CD4-positive, alpha-beta T cell treated with Interleukin-1 beta for 1 hour (primary cell): ENCODE measurements around the gene BMAL1.

Experiments
- DNase-seq, 2 donors: peaks; one replicate each; pipeline ENCODE4 v3.0.0-alpha.2; 2020 to 2022

Gene BMAL1

DNA sequence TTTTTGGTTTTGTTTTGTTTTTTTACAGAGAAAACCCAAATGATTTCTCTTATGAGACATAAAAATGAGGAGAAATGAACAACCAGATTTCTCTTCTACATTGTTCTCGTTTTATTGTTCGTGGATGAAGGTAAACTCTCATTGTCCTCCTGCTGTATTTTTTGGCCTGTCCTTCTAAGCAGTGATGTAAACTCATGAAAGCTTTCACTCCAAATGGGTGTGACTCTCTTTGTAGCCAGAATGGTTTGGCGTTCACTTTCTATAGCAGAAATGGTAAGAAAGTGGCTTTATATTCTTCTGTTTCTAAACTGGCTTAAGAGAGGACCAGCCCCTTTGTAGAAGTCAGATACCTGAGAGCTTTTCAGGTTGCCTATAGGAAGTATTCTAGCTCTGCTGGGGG is 15.5 kb upstream of the BMAL1 start:
- DNase-seq: no peak

GRCh38 chr11:13268791-13269190 is 8.8 kb upstream of the BMAL1 start:
- DNase-seq: no peak

- DNase-seq: no peak
These were observed 7.8 kb upstream of the BMAL1 start for GRCh38 chr11:13269775-13270174.

DNA sequence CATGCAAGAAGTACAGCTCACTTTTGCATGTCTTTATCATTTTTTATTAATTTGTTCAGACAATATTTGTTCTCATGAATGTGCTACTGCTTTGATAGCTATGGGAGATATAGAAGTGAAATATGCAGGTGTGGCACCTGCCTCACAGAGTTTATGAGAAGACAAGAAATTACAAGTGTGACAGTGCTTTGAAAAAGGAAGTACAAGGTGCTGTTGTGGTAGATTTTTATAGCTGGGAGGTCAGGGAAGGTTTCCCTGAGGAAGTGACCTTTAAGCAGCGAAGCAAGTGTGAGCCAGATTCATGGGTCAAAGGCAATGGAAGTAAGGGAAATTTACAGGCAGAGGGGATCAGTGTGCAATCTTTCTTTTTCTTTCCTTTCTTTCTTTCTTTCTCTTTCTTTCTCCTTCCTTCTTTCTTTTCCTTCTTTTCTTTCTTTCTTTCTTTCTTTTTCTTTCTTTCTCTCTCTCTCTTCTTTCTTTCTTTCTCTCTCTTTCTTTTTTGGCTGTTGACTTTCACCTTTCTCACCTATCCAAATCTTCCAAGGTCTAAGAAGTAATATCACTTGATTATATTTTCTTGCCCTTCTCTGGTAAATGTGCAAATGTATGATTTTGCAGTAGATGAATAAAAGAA is 6.4 kb upstream of the BMAL1 start:
- no peak for DNase-seq

DNA sequence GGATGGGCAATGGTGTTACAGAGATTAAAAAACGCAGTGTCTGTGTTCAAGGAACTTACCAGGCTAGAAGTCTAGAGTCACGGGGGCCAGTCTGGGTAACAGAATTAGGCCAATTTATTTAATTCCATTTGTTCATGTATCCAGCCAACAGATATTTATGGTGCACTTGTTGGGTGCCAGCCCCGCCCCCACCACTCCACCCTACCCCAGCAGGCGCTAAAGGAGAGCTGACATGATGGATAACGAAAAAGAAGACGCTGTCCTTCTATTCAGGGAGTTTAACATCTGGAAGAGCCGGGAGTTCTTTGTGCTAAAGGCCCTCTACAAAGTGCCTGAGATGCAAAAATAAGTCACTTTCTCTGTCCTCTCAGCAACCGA is 1.1 kb upstream of the BMAL1 start:
- peak in 1 of 2 donors; percentile 12 for DNase-seq

DNA sequence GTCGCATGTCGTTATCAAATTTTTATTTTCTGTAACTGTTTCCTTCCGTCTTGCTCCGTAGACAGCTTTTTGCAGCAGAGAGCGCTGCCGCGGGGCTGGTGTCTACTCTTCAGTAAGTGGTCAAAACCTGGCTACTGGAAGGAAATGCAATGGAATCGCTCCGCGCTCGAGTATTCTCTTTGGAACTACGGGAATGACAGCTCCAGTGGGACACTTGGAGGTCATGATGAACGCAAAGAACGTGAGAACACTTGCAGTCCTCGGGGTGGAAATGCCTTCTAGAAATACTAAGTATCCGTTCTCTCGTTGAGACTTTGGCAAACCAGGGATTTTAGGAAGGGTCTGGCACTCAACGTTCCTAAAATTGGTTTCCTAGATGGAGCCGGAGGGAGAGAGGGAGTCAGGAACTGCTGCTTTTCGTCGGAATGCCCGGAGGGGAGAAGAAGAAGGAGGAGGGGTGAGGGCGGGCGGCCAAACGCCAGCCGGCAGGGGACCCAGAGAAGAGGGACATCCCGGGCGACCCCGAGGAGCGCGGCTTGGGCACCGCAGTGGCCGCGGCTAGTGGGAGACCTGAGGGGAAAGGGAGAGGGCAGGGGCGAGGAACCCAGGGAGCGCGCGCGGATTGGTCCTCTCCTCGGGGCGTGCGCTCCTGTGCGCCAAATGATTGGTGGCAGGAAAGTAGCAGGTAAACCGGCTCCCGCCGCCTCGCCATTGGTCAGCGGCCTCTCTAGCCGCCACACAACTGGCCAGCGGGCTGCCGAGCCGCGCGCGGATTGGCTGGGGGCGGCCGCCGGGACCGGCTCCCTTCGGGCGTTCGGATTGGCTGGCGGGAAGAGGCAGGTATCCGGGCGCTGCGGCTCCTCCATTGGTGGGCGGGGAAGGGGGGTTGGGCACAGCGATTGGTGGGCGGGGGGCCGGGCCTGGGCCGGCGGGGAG is 490 bp upstream of the BMAL1 start:
- peak; percentile 98 for DNase-seq

DNA sequence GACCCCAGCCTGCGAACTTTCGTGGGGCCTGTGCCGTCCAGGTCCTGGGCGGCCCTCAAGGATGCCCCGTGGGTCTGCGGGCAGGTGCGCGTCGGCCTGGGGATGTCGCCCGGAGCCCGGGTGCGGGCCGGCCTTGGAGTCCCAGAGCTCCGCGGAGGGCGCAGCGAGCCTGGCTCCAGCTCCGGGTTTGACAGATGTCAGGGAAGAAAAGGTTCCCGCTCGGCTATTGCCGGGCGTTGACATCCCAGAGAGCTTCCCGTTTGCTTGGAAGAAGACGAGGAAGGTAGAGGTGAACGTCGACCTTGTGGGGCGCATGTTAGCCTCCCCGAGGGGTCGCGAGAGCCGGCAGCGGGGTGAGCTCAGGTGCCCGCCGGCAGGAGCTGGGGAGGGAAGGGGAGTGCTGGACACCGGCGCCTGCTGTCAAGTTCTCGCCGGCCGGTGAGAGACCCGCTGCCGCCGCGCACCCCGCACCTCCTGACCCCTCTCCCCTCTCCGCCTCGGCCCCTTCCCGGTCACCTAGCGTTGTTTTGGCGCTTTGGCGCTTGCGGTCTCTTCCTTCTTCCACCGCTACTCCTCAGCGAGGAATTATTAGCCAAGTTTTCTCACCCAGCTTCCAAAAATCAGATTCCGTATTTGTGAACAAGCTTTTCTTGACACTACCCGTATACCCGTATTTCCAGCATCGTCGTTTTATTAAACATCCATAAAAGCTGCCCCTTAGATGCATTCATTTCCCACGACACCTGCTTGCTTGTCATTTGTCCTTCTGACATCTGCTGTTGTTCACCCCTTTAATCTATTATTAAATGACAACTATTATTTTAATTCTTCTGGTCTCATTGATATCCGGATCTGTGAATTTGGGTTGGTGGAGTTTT is 1.3 kb downstream of the BMAL1 start:
- no peak for DNase-seq

- DNase-seq: no peak
These were observed 1.9 kb downstream of the BMAL1 start for GRCh38 chr11:13279487-13279834.

DNA sequence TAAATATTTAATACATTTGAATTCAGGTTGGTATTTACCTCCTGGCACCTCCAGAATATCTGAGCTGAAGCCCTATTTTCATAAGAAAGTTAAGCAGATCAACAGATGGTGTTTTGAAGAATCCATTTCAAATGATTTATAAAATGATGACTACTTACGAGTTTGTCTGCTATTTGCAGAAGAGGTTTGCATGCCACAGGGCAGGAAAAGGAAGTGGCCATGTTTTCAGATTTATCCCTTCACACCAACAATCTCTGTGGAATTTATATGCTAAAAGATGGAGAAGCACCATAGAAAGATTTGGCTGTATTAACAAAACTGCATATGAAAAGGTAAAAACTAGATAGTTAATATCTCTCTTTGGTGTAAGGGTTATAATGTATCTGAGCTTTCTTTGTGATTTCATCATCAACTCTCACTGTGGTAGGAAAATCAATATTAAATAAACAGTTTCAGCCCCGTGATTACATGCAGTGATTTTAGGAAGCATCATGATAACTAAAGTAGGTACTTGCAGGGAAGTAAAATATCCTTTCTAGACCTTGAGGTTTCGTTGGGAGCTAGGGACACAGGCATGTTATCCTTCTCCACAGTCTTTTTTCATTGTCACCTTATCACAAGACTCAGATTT is 2.6 kb downstream of the BMAL1 start:
- no peak for DNase-seq

DNA sequence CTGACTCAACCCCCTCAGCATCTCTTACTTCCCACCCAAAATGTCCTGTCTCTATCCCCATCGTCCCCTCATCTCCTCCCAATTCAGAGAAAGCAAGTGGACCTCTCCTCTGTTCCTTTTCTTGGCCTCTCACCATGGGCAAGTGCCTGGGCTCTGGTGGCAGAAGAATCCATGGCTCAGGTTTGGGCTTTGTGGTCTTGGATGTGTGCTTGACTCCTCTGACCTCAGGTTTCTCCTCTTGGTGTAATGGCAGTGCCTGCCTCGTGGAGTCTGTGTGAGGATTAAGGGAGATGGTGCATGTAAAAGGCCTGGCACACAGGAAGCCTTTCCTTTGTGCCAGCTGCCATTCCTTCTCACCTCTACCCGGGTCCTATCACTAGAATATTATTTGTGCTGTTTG is 3.2 kb downstream of the BMAL1 start:
- no peak for DNase-seq

GRCh38 chr11:13283636-13284035 is 6.0 kb downstream of the BMAL1 start:
- DNase-seq: no peak

GRCh38 chr11:13284776-13285588 is 7.4 kb downstream of the BMAL1 start:
- no peak for DNase-seq

- no peak for DNase-seq
These were observed 8.8 kb downstream of the BMAL1 start for GRCh38 chr11:13286279-13286821.

GRCh38 chr11:13287036-13287435 is 9.4 kb downstream of the BMAL1 start:
- peak in 1 of 2 donors; percentile 7 for DNase-seq

DNA sequence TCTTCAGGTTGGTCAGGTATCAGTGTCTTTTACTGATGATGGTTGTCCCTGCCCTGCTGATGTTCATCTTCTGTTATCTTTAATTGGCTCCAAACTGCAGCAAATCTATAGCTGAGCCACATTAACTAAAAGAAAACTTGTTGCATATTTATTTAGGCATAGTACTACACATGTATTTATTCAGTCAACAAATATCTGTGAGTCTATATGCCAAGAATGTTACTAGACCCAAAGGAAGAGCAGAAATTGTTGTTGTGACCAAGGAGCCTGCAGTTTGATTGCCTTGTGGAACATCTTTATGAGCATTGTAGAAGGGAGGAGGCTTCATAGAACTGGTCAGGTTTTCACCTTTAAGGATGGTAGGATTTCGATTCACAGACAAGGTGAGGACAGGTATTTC is 10.1 kb downstream of the BMAL1 start:
- DNase-seq: no peak

DNA sequence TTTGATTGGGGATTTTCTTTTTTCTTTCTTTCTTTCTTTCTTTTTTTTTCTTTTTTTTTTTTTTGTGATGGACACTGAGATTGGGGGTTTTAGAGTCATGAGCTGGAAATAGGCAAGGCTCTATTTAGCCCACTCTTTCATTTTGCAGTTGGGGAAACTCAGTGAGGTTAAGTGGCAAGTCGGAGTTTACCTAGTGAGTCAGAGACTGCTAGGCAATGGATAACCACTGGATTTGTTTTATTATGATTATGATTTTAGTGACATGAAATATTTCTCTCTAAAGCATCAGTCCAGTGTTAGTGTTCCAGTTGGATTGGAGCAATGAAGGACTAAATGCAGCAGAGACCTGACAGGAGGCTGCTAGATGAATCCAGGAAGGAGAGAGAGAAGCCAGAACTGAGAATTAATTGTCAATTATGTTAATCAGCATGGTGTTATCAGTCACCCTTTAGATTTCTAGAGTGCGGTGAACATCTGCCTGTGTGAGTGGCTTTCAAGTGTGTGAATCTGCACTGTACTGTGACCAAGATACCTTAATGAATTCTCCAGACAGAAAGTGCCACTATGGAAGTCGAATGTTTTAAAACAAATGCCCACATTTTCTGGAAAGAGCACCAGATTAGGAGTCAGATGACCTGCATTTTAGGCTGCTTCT is 10.9 kb downstream of the BMAL1 start:
- no peak for DNase-seq

DNA sequence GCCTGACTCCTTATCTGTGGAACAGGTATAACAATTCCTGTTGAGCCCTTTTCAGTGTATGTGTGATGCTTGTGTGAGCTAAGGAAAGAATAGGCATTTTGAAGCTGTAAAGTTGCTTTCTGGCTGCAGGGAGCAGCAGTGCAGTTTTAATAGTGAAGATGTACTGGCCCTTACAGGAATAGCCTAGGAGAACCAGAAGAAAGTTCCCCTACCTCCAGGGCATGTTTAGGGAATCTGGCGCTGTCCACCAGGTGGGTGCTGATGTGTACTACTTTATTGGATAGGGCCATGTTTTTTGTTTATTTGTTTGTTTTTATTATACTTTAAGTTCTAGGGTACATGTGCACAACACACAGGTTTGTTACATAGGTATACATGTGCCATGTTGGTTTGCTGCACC is 11.5 kb downstream of the BMAL1 start:
- no peak for DNase-seq

- no peak for DNase-seq
These were observed 12.8 kb downstream of the BMAL1 start for GRCh38 chr11:13290221-13290980.

DNA sequence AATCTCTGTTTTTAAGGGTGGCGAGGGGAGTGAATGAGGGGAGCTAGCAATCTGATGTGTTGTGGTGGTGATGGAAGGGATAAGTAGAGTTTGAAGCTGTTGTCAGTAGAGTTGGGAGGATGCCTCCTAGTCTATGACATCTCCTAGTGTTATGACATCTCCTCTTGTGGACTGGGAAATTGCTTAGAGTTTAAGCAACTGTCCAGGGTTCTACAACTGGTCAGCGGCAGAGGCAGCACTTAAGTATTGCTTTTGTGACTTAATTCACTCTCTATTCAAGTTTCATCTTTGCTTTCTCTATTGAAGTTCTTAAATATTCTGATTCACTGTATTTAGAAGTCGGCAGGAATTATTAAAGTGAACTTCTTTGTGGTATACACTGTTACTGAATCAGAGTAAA is 13.8 kb downstream of the BMAL1 start:
- DNase-seq: no peak

GRCh38 chr11:13291800-13292199 is 14.2 kb downstream of the BMAL1 start:
- no peak for DNase-seq

DNA sequence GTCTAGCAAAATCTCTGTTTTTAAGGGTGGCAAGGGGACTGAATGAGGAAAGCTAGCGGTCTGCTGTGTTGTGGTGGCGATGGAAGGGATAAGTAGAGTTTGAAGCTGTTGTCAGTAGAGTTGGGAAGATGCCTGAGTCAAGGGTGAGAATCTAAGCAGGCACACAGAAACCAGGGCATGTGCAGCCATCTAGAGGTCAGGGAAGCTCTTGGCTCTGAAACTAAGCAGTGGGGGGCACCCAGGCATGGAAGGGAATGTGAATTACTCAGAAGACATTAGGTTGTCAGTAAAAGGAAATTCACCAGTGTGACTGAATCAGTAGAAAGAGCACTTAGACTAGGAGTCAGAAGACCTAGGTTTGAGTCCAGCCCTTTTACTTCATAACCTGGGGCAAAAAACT is 15.4 kb downstream of the BMAL1 start:
- no peak for DNase-seq
